ENCODE results near the gene TSPAN2. TPM values are rescaled to one million over a fixed set of nuclear protein-coding genes. Genes with fewer than 3 reads are reported as not detected.
A peak's percentile ranks its signal among the peaks of the same experiment; 100 is the strongest.

TSPAN2 gene
- polyA plus RNA-seq, 1 experiment, result 4.0 TPM

- CTCF ChIA-PET, result interaction anchor here (1.0 to 1.2 kb wide), 2 partner anchors 11 to 46 kb away, joined by 3 to 5 read pairs; no protein-coding TSS in a partner anchor
- DNase-seq (ENCODE audit: low read depth, low spot score), result no peak
- H3K27ac ChIP-seq (ENCODE audit: low read depth, low read length), result peak overlapping the region; percentile 21
- POLR2A ChIA-PET, result no interaction called here
- H3K9me3 ChIP-seq (ENCODE audit: control insufficient read depth, insufficient read depth, low read length), result no peaks in the 10 kb centered on the region
- H3K27me3 ChIP-seq (ENCODE audit: control insufficient read depth, insufficient read depth, low read length), result peaks cover 2% of the 10 kb centered on the region
- no peak for TF ChIP-seq CTCF (IDR thresholded peaks at IDR 0.05; ENCODE audit: low read depth, low read length)
- H3K4me3 ChIP-seq (ENCODE audit: low read depth, low read length), result peak overlapping the region; percentile 12; the same call in 1 of the 2 replicates
Measured at GRCh38 chr1:115098979-115099692, 9.8 kb upstream of the TSPAN2 start.

- no peak overlapping the region for H3K4me3 ChIP-seq (ENCODE audit: low read depth, low read length)
- H3K27ac ChIP-seq (ENCODE audit: low read depth, low read length), result no peak overlapping the region
- TF ChIP-seq CTCF (IDR thresholded peaks at IDR 0.05; ENCODE audit: low read depth, low read length), result no peak
- ChIA-PET POLR2A (no interaction called here), CTCF (interaction anchor here (0.6 kb wide), 1 partner anchor 504 kb away, joined by 3 read pairs; no protein-coding TSS in a partner anchor)
- H3K27me3 ChIP-seq (ENCODE audit: control insufficient read depth, insufficient read depth, low read length), result no peaks in the 10 kb centered on the region
- no peak for DNase-seq (ENCODE audit: low read depth, low spot score)
- no peaks in the 10 kb centered on the region; the same call in 1 of the 2 replicates for H3K9me3 ChIP-seq (ENCODE audit: control insufficient read depth, insufficient read depth, low read length)
Measured at GRCh38 chr1:115092175-115092574, 2.9 kb upstream of the TSPAN2 start.

- ChIA-PET CTCF (interaction anchor here (1.3 to 2.7 kb wide), 3 partner anchors 21 to 504 kb away, joined by 3 to 9 read pairs (median 5); no protein-coding TSS in a partner anchor), POLR2A (no interaction called here)
- Histone ChIP-seq H3K4me3 (ENCODE audit: low read depth, low read length) (no peak overlapping the region), H3K27ac (ENCODE audit: low read depth, low read length) (no peak overlapping the region), H3K9me3 (ENCODE audit: control insufficient read depth, insufficient read depth, low read length) (no peaks in the 10 kb centered on the region; the same call in 1 of the 2 replicates), H3K27me3 (ENCODE audit: control insufficient read depth, insufficient read depth, low read length) (no peaks in the 10 kb centered on the region)
- DNase-seq (ENCODE audit: low read depth, low spot score), result no peak
- no peak for TF ChIP-seq CTCF (IDR thresholded peaks at IDR 0.05; ENCODE audit: low read depth, low read length)
Measured at GRCh38 chr1:115091572-115091971, 2.3 kb upstream of the TSPAN2 start.

- H3K27ac ChIP-seq (ENCODE audit: low read depth, low read length), result no peak overlapping the region
- no peaks in the 10 kb centered on the region for H3K27me3 ChIP-seq (ENCODE audit: control insufficient read depth, insufficient read depth, low read length)
- ChIA-PET POLR2A (no interaction called here), CTCF (interaction anchor here (0.6 to 2.7 kb wide), 7 partner anchors 10 to 504 kb away, joined by 3 to 10 read pairs (median 5); no protein-coding TSS in a partner anchor)
- no peak for TF ChIP-seq CTCF (IDR thresholded peaks at IDR 0.05; ENCODE audit: low read depth, low read length)
- H3K9me3 ChIP-seq (ENCODE audit: control insufficient read depth, insufficient read depth, low read length), result no peaks in the 10 kb centered on the region; the same call in 1 of the 2 replicates
- DNase-seq (ENCODE audit: low read depth, low spot score), result no peak
- H3K4me3 ChIP-seq (ENCODE audit: low read depth, low read length), result no peak overlapping the region
Measured at GRCh38 chr1:115090956-115091355, 1.7 kb upstream of the TSPAN2 start.

- Histone ChIP-seq H3K27ac (ENCODE audit: low read depth, low read length) (peak overlapping the region; percentile 66), H3K27me3 (ENCODE audit: control insufficient read depth, insufficient read depth, low read length) (no peaks in the 10 kb centered on the region), H3K4me3 (ENCODE audit: low read depth, low read length) (no peak overlapping the region), H3K9me3 (ENCODE audit: control insufficient read depth, insufficient read depth, low read length) (no peaks in the 10 kb centered on the region; the same call in 1 of the 2 replicates)
- ChIA-PET CTCF (interaction anchor here (0.6 to 2.7 kb wide), 9 partner anchors 10 to 505 kb away, joined by 3 to 10 read pairs (median 5); no protein-coding TSS in a partner anchor), POLR2A (no interaction called here)
- DNase-seq (ENCODE audit: low read depth, low spot score), result no peak
- no peak for TF ChIP-seq CTCF (IDR thresholded peaks at IDR 0.05; ENCODE audit: low read depth, low read length)
Measured at GRCh38 chr1:115090540-115090939, 1.2 kb upstream of the TSPAN2 start.

All from AG04450 (cell line).